Stimulated activated CD8-positive, alpha-beta memory T cell treated with anti-CD3 and anti-CD28 coated beads, Interleukin-12 subunit alpha, Interleukin-12 subunit beta, amount 100 ng/mL, for 24 hours (primary cell): Measurements from ENCODE around the gene TSPYL2.

Experiments used
- DNase-seq: peaks from one replicate; pipeline ENCODE4 v3.0.0-alpha.2; 2020; ENCODE audit errors: extremely low read depth

TSPYL2 gene

GRCh38 chrX:53125506-53125905 is 43.3 kb downstream of the TSPYL2 start:
- DNase-seq: no peak

GRCh38 chrX:53126377-53126776 is 44.2 kb downstream of the TSPYL2 start:
- DNase-seq: no peak

- no peak for DNase-seq
Measured at GRCh38 chrX:53128097-53128749, 46.1 kb downstream of the TSPYL2 start.

GRCh38 chrX:53133400-53133799 is 51.2 kb downstream of the TSPYL2 start:
- no peak for DNase-seq

- no peak for DNase-seq
Measured at GRCh38 chrX:53135581-53135980, 53.4 kb downstream of the TSPYL2 start.
